ENCODE results near the gene CASP3. TPM values are rescaled to one million over a fixed set of nuclear protein-coding genes. Genes with fewer than 3 reads are reported as not detected.

The CASP3 gene
- total and polyA plus RNA-seq, 9 of the 15 experiments (the other 6 are each of a cell fraction or from before 2014, with no cell fraction given) = 17.6 to 40.1 (median 31.8) TPM

GRCh38 chr4:184645904-184646610 is 3.2 kb downstream of the CASP3 start:
- H3K27ac ChIP-seq (ENCODE audit: extremely low read depth, low read depth, low read length) = no peak overlapping the region
- peak; percentile 32 for FAIRE-seq
- no peak overlapping the region for H2AFZ ChIP-seq (ENCODE audit: low read depth, low read length)
- no peaks in the 10 kb centered on the region for H3K27me3 ChIP-seq (ENCODE audit: control insufficient read depth in 2 of 2, insufficient read depth in 2 of 2, low read length in 2 of 2)
- H3K79me2 ChIP-seq (ENCODE audit: control insufficient read depth, insufficient read depth, low read length) = peaks cover 73% of the 10 kb centered on the region
- no peaks in the 10 kb centered on the region for H3K9me1 ChIP-seq (ENCODE audit: control insufficient read depth, insufficient read depth, low read length)
- ChIA-PET CTCF (ENCODE audit: low intra/inter-chr PET ratio) (no interaction called here), POLR2A (no interaction called here)
- peaks cover 7% of the 10 kb centered on the region; the same call in 1 of the 2 replicates for H4K20me1 ChIP-seq (replicated peaks; ENCODE audit: control insufficient read depth, insufficient read depth, low read length)
- TF ChIP-seq CHD2 (IDR thresholded peaks at IDR 0.05; ENCODE audit: low read depth, low read length) = no peak
- TF ChIP-seq ZNF324 (CRISPR knock-in tag; IDR thresholded peaks at IDR 0.05) = no peak
- TF ChIP-seq DMBX1 (CRISPR knock-in tag; IDR thresholded peaks at IDR 0.05; ENCODE audit: borderline replicate concordance) = no peak
- TF ChIP-seq PRMT5 (CRISPR knock-in tag; IDR thresholded peaks at IDR 0.05) = no peak
- no peak for TF ChIP-seq ZNF668 (CRISPR knock-in tag; IDR thresholded peaks at IDR 0.05)
- peak; percentile 25 for TF ChIP-seq MEIS2 (IDR thresholded peaks at IDR 0.05; ENCODE audit: partially characterized antibody)
- no peak for TF ChIP-seq PBX2 (CRISPR knock-in tag; IDR thresholded peaks at IDR 0.05; ENCODE audit: low read depth)
- TF ChIP-seq PBX2 (tag; conservative IDR thresholded peaks at IDR 0.05; ENCODE audit: low read depth) = peak; percentile 34; the same call in 1 of the 2 replicates
- TF ChIP-seq TCF7 (IDR thresholded peaks at IDR 0.05; ENCODE audit: borderline replicate concordance) = no peak
- no peak for TF ChIP-seq PHB2 (IDR thresholded peaks at IDR 0.05; ENCODE audit: low read depth)
- TF ChIP-seq TAF1 (IDR thresholded peaks at IDR 0.05; ENCODE audit: control insufficient read depth, extremely low read depth, insufficient read depth, low read length, severe bottlenecking) = no peak
- no peak for TF ChIP-seq MEF2D (tag; conservative IDR thresholded peaks at IDR 0.05; ENCODE audit: low read depth)
- TF ChIP-seq KDM4B (IDR thresholded peaks at IDR 0.05; ENCODE audit: borderline replicate concordance in 2 of 2, low read depth in 1 of 2) = no peak
- no peak for TF ChIP-seq ZBTB5 (IDR thresholded peaks at IDR 0.05)
- TF ChIP-seq MAFG (tag; conservative IDR thresholded peaks at IDR 0.05) = no peak
- no peak for TF ChIP-seq ZNF764 (CRISPR knock-in tag; IDR thresholded peaks at IDR 0.05; ENCODE audit: low read depth)
- no peak for TF ChIP-seq ZNF133 (CRISPR knock-in tag; IDR thresholded peaks at IDR 0.05)
- no peak for DNase-seq (ENCODE audit: extremely low read depth in 1 of 4, low spot score in 3 of 4)
- no peak overlapping the region for H3K4me2 ChIP-seq (ENCODE audit: insufficient read depth, low read length)
- peaks cover 49% of the 10 kb centered on the region for H3K36me3 ChIP-seq (ENCODE audit: control insufficient read depth, insufficient read depth, low read length)
- BruUV-seq (replicated peaks) = no TSS peak
- no peak for ATAC-seq
- H3K9ac ChIP-seq (ENCODE audit: insufficient read depth in 1 of 2, low read depth in 2 of 2, low read length in 2 of 2) = no peak overlapping the region
- intact Hi-C loops (cut with micrococcal nuclease) (loop anchor here (5.0 to 10.0 kb wide), 2 partner anchors 359 to 384 kb away; no protein-coding TSS in a partner anchor), in situ Hi-C loops (cut with MboI) (no loop called here)
- 70% methylated on average over 6 of the region's 6 CpGs for WGBS (ENCODE audit: insufficient coverage, low coverage, missing lambda C conversion rate)
- H3K9me3 ChIP-seq (replicated peaks; ENCODE audit: control insufficient read depth, insufficient read depth, low read depth, low read length) = no peaks in the 10 kb centered on the region
- H3K4me3 ChIP-seq = no peak overlapping the region
- H3K4me1 ChIP-seq (replicated peaks in 1 of 2; ENCODE audit: control insufficient read depth in 2 of 2, insufficient read depth in 2 of 2, low read length in 2 of 2) = peaks cover 17 to 19% of the 10 kb centered on the region in 2 experiments
